GM23338 (cell line): ENCODE results near the gene SOS1.

Source experiments
- CREB1 ChIP-seq: fragments of 250-450 bp; sonication (Bioruptor Pico); IDR thresholded peaks from 2 replicates; pipeline ENCODE4 v1.5.0; 2020; ENCODE audit warnings: low read depth, mild to moderate bottlenecking, moderate library complexity
- CTCF ChIP-seq, 2 experiments: fragments of 200-600 bp in 1 of 2; sonication (generic) in 1 of 2; conservative IDR thresholded peaks; 2 replicates each; pipeline versions ENCODE4 v1.5.1 to v1.6.1; 2016 to 2017; ENCODE audit warnings: antibody characterized with exemption in 2 of 2, low read depth in 2 of 2, mild to moderate bottlenecking in 2 of 2, moderate library complexity in 1 of 2
- ETS1 ChIP-seq: IDR thresholded peaks from 2 replicates; pipeline ENCODE4 v1.6.1; 2016; ENCODE audit warnings: antibody characterized with exemption
- EZH2 ChIP-seq: fragments of 200-600 bp; sonication (generic); IDR thresholded peaks from one replicate; pipeline ENCODE4 v1.8.0; 2017; ENCODE audit warnings: antibody characterized with exemption, mild to moderate bottlenecking, low read depth; ENCODE audit not compliant: unreplicated experiment
- EZH2phosphoT487 ChIP-seq: fragments of 200-600 bp; sonication (generic); IDR thresholded peaks from one replicate; pipeline ENCODE4 v1.8.1; 2018; ENCODE audit warnings: antibody characterized with exemption; ENCODE audit not compliant: unreplicated experiment
- JUNB ChIP-seq: IDR thresholded peaks from one replicate; pipeline ENCODE4 v1.6.1; 2016; ENCODE audit warnings: antibody characterized with exemption; ENCODE audit not compliant: unreplicated experiment
- NANOG ChIP-seq: IDR thresholded peaks from 2 replicates; pipeline ENCODE4 v1.6.1; 2016; ENCODE audit warnings: antibody characterized with exemption, borderline replicate concordance
- POLR2AphosphoS5 ChIP-seq: IDR thresholded peaks from 2 replicates; pipeline ENCODE4 v1.6.1; 2016; ENCODE audit warnings: antibody characterized with exemption, low read depth
- REST ChIP-seq: IDR thresholded peaks from one replicate; pipeline ENCODE4 v1.6.1; 2018; ENCODE audit warnings: antibody characterized with exemption; ENCODE audit not compliant: unreplicated experiment
- ZNF114 ChIP-seq: fragments of 250-450 bp; sonication (Bioruptor Pico); IDR thresholded peaks from 2 replicates; pipeline ENCODE4 v1.5.0; 2020; ENCODE audit warnings: mild to moderate bottlenecking, moderate library complexity
- ZNF331 ChIP-seq: fragments of 250-450 bp; sonication (Bioruptor Pico); IDR thresholded peaks from 2 replicates; pipeline ENCODE4 v1.5.0; 2020; ENCODE audit warnings: low read depth, mild to moderate bottlenecking, moderate library complexity

- TF ChIP-seq CTCF (conservative IDR thresholded peaks at IDR 0.05; ENCODE audit: low read depth in 2 of 2) (no peak), EZH2 (no peak), ETS1 (no peak), ZNF114 (CRISPR knock-in tag) (no peak), POLR2AphosphoS5 (no peak), JUNB (no peak), REST (no peak), EZH2phosphoT487 (no peak), CREB1 (CRISPR knock-in tag) (no peak), NANOG (no peak), ZNF331 (no peak)
Measured at GRCh38 chr2:38935568-38936172, 185.2 kb downstream of the SOS1 start.
